NT2/D1 (cell line): ENCODE data around the gene UBE2N.

Experiments
- SUZ12 ChIP-seq: IDR thresholded peaks from 2 replicates; pipeline ENCODE4 v1.6.1; 2011; ENCODE audit not compliant: insufficient read length, insufficient read depth; ENCODE audit errors: extremely low read depth
- YY1 ChIP-seq: IDR thresholded peaks from 2 replicates; pipeline ENCODE4 v1.6.1; 2011; ENCODE audit not compliant: insufficient read length, insufficient read depth
- ZNF274 ChIP-seq: IDR thresholded peaks from 2 replicates; pipeline ENCODE4 v1.6.1; 2011; ENCODE audit warnings: mild to moderate bottlenecking, low read depth, low read length

DNA sequence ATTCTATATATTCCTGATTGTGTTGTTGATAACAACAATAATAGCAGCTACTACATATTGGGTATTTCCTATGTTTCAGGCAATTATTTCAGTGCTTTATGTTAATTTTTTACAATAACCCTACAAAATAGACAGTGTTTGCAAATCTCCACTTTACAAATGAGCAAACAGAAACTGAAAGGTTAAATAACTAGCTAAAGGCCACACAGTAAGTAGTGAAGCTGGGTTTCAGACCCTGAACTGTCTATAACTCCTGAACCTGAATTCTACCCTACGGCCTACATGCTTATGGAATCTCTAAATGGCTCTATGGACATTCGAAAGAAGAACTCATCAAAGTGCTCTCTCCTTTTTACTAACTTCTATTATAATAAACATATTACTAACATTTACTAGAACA lies 83.7 kb downstream of the UBE2N start:
- TF ChIP-seq ZNF274 (no peak), YY1 (no peak), SUZ12 (no peak)
